ENCODE measurements around the gene KCNIP1.

KCNIP1 gene

GRCh38 chr5:170571281-170571731 is 67.5 kb downstream of the KCNIP1 start:
- no peak for DNase-seq

GRCh38 chr5:170571875-170572852 is 68.3 kb downstream of the KCNIP1 start:
- no peak for DNase-seq

GRCh38 chr5:170573114-170573513 is 69.3 kb downstream of the KCNIP1 start:
- no peak for DNase-seq

DNA sequence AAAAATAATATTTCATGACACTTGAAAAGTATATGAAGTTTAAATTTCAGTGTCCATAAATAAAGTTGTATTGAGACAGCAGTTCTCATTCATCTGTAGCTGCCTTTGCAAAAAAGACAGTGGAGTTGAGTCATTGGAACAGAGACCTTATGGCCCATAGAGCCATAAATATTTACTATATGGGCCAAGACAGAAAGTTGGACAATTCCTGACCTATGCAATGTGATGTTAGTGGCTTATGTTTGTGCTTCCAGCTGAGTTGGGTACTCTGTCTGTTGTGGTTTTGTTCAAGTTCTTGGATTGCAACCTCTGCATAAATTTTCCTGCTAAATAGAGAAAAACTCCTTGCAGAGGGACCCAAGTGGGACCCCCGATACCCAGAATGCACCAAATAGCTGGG is 69.8 kb downstream of the KCNIP1 start:
- no peak for DNase-seq

DNA sequence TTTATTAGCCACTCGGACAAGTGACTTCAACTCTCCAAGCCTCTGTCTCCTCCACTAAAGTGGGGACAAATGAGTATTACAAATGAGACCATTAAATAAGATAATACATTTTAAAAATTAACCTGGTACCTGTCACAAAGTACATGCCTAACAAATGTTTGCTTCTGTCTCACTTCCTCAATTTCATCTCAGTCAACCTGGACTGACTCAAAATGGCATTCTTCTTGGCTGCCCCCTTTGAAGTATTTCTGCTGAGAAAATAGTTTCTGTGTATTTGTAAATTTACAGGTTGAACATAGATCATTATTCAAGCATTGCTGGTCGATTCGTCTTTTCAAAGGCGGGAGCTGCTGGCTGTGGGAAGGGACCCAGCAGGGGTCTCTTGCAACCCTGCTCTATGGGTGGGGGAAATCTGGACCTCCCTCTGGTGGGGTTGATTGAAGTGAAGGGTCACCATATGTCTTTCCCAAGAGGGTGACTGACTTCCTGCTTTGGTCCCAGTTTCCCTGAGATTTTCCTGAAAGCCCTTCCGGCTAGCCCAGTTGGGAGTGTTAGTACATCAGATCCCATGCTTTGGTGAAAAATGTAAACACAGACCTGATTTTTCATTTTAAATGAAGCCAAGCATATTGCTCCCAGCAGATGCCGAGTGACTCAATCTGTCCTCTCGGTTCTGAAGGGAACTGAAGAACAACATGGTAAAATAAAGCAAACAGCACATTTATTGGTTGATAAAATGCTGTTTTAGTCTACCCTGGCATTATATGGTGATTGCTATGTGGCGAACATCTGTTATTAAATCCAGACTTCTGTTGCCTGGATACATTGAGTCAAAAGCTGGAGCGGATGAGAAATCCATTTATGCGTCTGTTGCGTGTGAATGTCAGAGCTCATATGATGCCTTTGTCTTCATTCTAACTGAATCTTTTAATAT is 73.0 kb downstream of the KCNIP1 start:
- DNase-seq: peak in 1 of 3 experiments; percentile 3

- DNase-seq: no peak
Observed at GRCh38 chr5:170579601-170580000, 75.8 kb downstream of the KCNIP1 start.

DNA sequence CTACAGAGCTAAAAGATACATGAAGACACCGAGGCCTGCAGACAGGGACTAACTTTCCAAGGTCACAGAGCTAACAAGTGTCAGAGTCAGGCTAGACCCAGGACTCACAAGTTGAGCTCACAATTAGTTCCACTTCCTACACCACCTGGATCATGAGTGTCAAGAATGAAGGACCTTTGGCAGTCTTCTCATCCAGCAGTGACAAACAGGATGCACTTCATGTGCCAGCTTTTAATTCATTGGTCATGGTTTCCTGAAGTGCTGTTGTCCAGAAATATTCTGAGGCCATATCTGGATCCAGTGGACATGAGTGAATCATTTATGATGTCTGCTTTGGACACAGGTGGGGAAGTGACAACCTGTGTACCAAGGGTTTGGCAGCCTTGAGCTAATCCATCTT is 77.4 kb downstream of the KCNIP1 start:
- DNase-seq: no peak

GRCh38 chr5:170582644-170583330 is 79.0 kb downstream of the KCNIP1 start:
- DNase-seq: no peak

GRCh38 chr5:170584003-170584402 is 80.2 kb downstream of the KCNIP1 start:
- no peak for DNase-seq

DNA sequence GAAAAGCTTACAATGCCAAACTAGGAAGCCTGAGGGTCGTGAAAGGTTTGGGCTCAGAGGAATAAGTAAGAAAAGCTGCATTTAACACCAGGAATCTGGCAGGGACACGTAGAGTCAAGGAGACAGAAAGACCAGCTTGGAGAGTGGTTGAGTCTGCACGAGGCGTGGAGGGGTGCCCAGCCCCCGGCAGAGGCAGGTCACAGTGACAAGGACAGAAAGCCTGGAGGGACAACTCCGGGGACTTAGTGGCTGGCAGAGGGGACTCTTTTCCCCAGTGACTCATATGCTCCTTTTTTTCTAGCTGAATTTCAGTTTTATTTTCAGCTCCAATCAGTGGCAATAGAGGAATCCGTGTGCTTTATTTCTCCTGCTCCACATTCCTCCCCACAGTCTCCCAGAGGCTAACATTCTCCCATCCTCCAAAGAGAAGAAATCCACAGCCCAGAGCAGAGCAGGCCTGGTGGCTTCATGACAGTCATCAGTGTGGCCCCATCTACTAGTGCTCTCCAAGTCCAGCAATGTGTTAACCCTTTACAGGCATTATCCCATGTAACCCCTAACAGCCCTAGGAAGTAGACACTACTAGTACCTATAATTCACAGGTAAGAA is 80.7 kb downstream of the KCNIP1 start:
- no peak for DNase-seq

GRCh38 chr5:170585273-170585948 is 81.6 kb downstream of the KCNIP1 start:
- DNase-seq: no peak

GRCh38 chr5:170587808-170588207 is 84.0 kb downstream of the KCNIP1 start:
- no peak for DNase-seq

DNA sequence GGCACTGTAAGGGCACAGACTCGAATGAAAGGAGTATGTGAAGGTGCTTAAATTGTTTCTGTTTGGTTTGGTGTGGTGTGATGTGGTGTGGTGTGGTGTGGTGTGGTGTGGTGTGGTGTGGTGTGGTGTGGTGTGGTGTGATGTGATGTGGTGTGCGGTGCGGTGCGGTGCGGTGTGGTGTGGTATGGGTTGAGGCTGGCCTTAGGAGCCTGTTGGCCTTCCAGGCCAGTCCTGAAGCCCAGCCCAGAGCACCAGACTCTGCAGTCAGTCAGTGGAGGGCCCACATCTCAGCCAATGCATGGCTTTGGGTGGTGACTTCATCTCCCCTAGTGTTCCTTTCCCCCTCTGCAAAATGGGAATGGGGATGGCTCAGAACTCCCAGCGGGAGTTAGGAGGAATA is 85.8 kb downstream of the KCNIP1 start:
- no peak for DNase-seq

GRCh38 chr5:170590566-170590965 is 86.7 kb downstream of the KCNIP1 start:
- DNase-seq: no peak

- no peak for DNase-seq
Observed at GRCh38 chr5:170591054-170591453, 87.2 kb downstream of the KCNIP1 start.

- DNase-seq: no peak
Observed at GRCh38 chr5:170596482-170597044, 92.7 kb downstream of the KCNIP1 start.

- peak in 1 of 3 experiments; percentile 6 for DNase-seq
Observed at GRCh38 chr5:170597109-170597751, 93.4 kb downstream of the KCNIP1 start.

DNA sequence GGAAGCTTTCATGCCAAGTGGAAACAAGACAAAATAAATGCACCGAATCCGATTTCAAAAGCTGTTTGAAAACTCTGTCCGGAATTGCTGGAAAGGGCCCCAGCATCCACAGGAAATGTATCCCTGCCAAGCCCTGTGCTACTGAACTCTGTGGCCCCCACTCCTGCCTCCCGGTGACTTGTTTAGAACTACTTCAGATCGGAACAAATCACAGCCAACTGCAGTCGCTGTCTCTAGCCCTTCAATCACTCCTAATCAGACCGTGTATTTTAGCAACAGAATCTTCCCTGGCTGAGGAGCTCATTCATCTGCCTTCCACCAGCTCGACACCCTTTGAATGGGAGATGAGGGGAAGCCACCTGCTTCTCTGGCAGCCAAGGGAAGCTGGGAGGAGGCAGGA is 94.1 kb downstream of the KCNIP1 start:
- DNase-seq: peak in 1 of 3 experiments; percentile 2

DNA sequence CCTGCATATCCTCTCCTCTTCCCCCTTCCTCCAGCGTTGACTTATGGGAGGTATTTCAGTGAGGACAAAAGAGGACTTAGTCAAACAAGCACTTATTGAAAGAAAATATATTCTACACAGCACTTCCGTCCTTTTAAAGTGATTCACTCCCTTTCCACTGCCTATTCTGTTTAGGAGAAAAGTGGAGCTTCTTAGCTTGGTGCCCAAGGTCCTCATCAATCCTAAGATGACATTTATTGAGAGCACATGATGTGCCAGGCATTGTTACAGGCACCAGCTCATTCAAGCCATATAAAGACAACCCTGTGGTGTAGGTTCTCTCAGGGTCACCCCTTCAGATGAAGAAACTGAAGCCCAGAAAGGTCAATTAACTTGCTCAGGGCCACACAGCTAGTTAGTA is 95.9 kb downstream of the KCNIP1 start:
- no peak for DNase-seq

DNA sequence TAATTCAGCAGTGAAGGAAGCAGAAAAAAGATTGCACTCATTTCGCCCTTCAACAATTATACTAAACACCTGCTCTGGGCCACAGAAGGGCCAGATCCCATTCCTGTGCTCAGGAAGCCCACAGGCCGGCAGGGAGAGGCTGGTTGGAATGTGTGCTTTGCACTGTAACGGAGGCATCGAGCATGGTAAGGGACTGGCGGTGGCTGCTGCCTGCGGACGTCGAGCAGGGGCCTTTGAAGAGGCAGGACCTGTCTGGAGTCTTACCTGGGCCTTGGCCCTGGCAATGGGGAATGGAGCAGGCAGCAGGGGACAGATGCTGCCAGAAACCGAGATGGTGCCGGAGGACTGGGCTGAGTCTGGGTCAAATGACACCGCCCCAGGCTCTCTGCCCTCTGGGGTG is 97.8 kb downstream of the KCNIP1 start:
- DNase-seq: no peak

- DNase-seq: peak in 1 of 3 experiments; percentile 2
Observed at GRCh38 chr5:170603109-170603508, 99.3 kb downstream of the KCNIP1 start.
